HepG2 (cell line): ENCODE measurements around the gene TMEM182. TPM values are rescaled to one million over a fixed set of nuclear protein-coding genes. Genes with fewer than 3 reads are reported as not detected.

Experiments used
- ELK4 ChIP-seq: sonication (generic); formaldehyde crosslinking; IDR thresholded peaks from 2 replicates; pipeline ENCODE4 v1.9.0; 2021; ENCODE audit warnings: missing genetic modification reagents, borderline replicate concordance
- HMGXB4 ChIP-seq, 2 experiments: sonication (generic) in 1 of 2; formaldehyde crosslinking in 1 of 2; IDR thresholded peaks; 2 replicates each; pipeline versions ENCODE4 v1.4.0 to v1.6.1; 2018 to 2020; ENCODE audit warnings: missing genetic modification reagents in 2 of 2, borderline replicate concordance in 1 of 2, low read depth in 1 of 2, mild to moderate bottlenecking in 1 of 2, missing biosample characterization in 1 of 2
- HNF4G ChIP-seq, 2 experiments: sonication (generic) in 1 of 2; formaldehyde crosslinking in 1 of 2; IDR thresholded peaks; 2 replicates each; pipeline versions ENCODE4 v1.4.0 to v1.6.1; 2011 to 2020; ENCODE audit warnings: borderline replicate concordance in 2 of 2, low read depth in 2 of 2, mild to moderate bottlenecking in 2 of 2, low read length in 1 of 2, missing genetic modification reagents in 1 of 2, moderate library complexity in 1 of 2
- HOXA5 ChIP-seq: sonication (generic); formaldehyde crosslinking; IDR thresholded peaks from 2 replicates; pipeline ENCODE4 v1.4.0; 2020; ENCODE audit warnings: missing genetic modification reagents
- KDM4B ChIP-seq: sonication (generic); formaldehyde crosslinking; IDR thresholded peaks from 2 replicates; pipeline ENCODE4 v1.4.0; 2020; ENCODE audit warnings: missing genetic modification reagents
- KDM5B ChIP-seq: sonication (generic); formaldehyde crosslinking; IDR thresholded peaks from 2 replicates; pipeline ENCODE4 v1.4.0; 2020; ENCODE audit warnings: missing genetic modification reagents, mild to moderate bottlenecking, borderline replicate concordance
- KLF12 ChIP-seq: sonication (generic); formaldehyde crosslinking; IDR thresholded peaks from 2 replicates; pipeline ENCODE4 v1.4.0; 2020; ENCODE audit warnings: missing genetic modification reagents, borderline replicate concordance
- MBNL3 ChIP-seq: fragments of 250-450 bp; sonication (Bioruptor Pico); conservative IDR thresholded peaks from 2 replicates; pipeline ENCODE4 v1.8.0; 2022; ENCODE audit warnings: mild to moderate bottlenecking, inconsistent platforms
- NFYB ChIP-seq: sonication (generic); formaldehyde crosslinking; IDR thresholded peaks from 2 replicates; pipeline ENCODE4 v1.4.0; 2020; ENCODE audit warnings: missing genetic modification reagents
- POGZ ChIP-seq: sonication (generic); formaldehyde crosslinking; IDR thresholded peaks from 2 replicates; pipeline ENCODE4 v1.4.0; 2020; ENCODE audit warnings: mild to moderate bottlenecking, missing genetic modification reagents
- RBM22 ChIP-seq: fragments of 200-400 bp; formaldehyde crosslinking; optimal IDR thresholded peaks from 2 replicates; pipeline ENCODE3; 2017; ENCODE audit warnings: mild to moderate bottlenecking, low read length, moderate library complexity
- RXRB ChIP-seq: IDR thresholded peaks from 2 replicates; pipeline ENCODE4 v1.6.1; 2016; ENCODE audit warnings: borderline replicate concordance, missing genetic modification reagents, missing compliant biosample characterization
- SMAD3 ChIP-seq: sonication (generic); formaldehyde crosslinking; IDR thresholded peaks from 2 replicates; pipeline ENCODE4 v1.4.0; 2020; ENCODE audit warnings: missing genetic modification reagents
- TRIM24 ChIP-seq: sonication (generic); formaldehyde crosslinking; IDR thresholded peaks from 2 replicates; pipeline ENCODE4 v1.8.0; 2022; ENCODE audit warnings: mild to moderate bottlenecking, missing genetic modification reagents
- ZNF333 ChIP-seq: sonication (generic); formaldehyde crosslinking; IDR thresholded peaks from 2 replicates; pipeline ENCODE4 v1.4.0; 2020; ENCODE audit warnings: mild to moderate bottlenecking, missing genetic modification reagents, borderline replicate concordance
- ZNF550 ChIP-seq: sonication (generic); formaldehyde crosslinking; IDR thresholded peaks from 2 replicates; pipeline ENCODE4 v1.4.0; 2020; ENCODE audit warnings: mild to moderate bottlenecking, missing genetic modification reagents, borderline replicate concordance
- ZNF570 ChIP-seq: sonication (generic); formaldehyde crosslinking; IDR thresholded peaks from 2 replicates; pipeline ENCODE4 v1.4.0; 2020; ENCODE audit warnings: mild to moderate bottlenecking, missing genetic modification reagents, borderline replicate concordance
- ZNF674 ChIP-seq: sonication (generic); formaldehyde crosslinking; IDR thresholded peaks from 2 replicates; pipeline ENCODE4 v1.5.0; 2020; ENCODE audit warnings: low read depth, mild to moderate bottlenecking, missing genetic modification reagents
- ZNF687 ChIP-seq: sonication (generic); formaldehyde crosslinking; IDR thresholded peaks from 2 replicates; pipeline ENCODE4 v1.5.1; 2020; ENCODE audit warnings: mild to moderate bottlenecking, missing genetic modification reagents, moderate library complexity
- ZNF75D ChIP-seq: sonication (generic); formaldehyde crosslinking; IDR thresholded peaks from 2 replicates; pipeline ENCODE4 v1.8.1; 2023; ENCODE audit warnings: missing genetic modification reagents, mild to moderate bottlenecking, borderline replicate concordance
- polyA plus RNA-seq, 8 experiments: library from polyadenylated mRNA; depleted of rRNA in 3 of 8; stranded (reverse) in 7 of 8; unstranded in 1 of 8; fragments of >200 nt; fragmentation: Illumina TruSeq in 4 of 8; extraction: Trizol in 4 of 8; gene quantifications; 2 replicates each; pipeline versions ENCODE4 v1.2.1 to v1.2.3, GENCODE V29; 2011 to 2016; ENCODE audit warnings: low read depth in 4 of 8, missing spikeins in 1 of 8, mixed read lengths in 1 of 8; ENCODE audit not compliant: insufficient read depth in 1 of 8
- total RNA-seq, 5 experiments: library from RNA; depleted of rRNA; stranded (reverse); fragments of >200 nt; fragmentation: Illumina TruSeq; extraction: Trizol; gene quantifications; 2 replicates each; pipeline ENCODE4 v1.2.3, GENCODE V29; 2016; ENCODE audit warnings: low read depth in 1 of 5

The TMEM182 gene
- total and polyA plus RNA-seq, 2 of the 13 experiments (the other 11 are each of a cell fraction or from before 2014, with no cell fraction given), result 8.7 to 8.9 TPM

- TF ChIP-seq ELK4 (CRISPR knock-in tag), result 0 out of 2 replicates have a peak, but pooled peaks have one; percentile 8
- TF ChIP-seq KLF12 (CRISPR knock-in tag), result peak; percentile 57; the same call in 1 of the 2 replicates
- 0 out of 2 replicates have a peak, but pooled peaks have one; percentile 38 for TF ChIP-seq SMAD3 (CRISPR knock-in tag)
- peak; percentile 71 for TF ChIP-seq RXRB (CRISPR knock-in tag)
- TF ChIP-seq ZNF550 (CRISPR knock-in tag), result no peak
- peak; percentile 39; the same call in 1 of the 2 replicates for TF ChIP-seq HOXA5 (CRISPR knock-in tag)
- peak; percentile 8; the same call in 1 of the 2 replicates for TF ChIP-seq KDM4B
- no peak for TF ChIP-seq ZNF674 (CRISPR knock-in tag)
- peak; percentile 49 for TF ChIP-seq NFYB (CRISPR knock-in tag)
- TF ChIP-seq MBNL3, result no peak
- TF ChIP-seq HMGXB4 (CRISPR knock-in tag; IDR thresholded peaks at IDR 0.05; ENCODE audit: borderline replicate concordance in 1 of 2, low read depth in 1 of 2), result peak; percentile 53 to 88; a peak in 2 of 4 replicates
- TF ChIP-seq TRIM24 (CRISPR knock-in tag), result no peak
- peak; percentile 91 for TF ChIP-seq KDM5B
- TF ChIP-seq ZNF75D (CRISPR knock-in tag), result no peak
- peak; percentile 90 for TF ChIP-seq POGZ
- TF ChIP-seq ZNF333 (CRISPR knock-in tag), result peak; percentile 85; the same call in 1 of the 2 replicates
- TF ChIP-seq HNF4G (IDR thresholded peaks at IDR 0.05; ENCODE audit: borderline replicate concordance, low read depth, low read length), result no peak; the same call in 1 of the 2 replicates
- TF ChIP-seq HNF4G (CRISPR knock-in tag; IDR thresholded peaks at IDR 0.05; ENCODE audit: borderline replicate concordance, low read depth), result peak; percentile 50; the same call in 1 of the 2 replicates
- TF ChIP-seq ZNF570 (CRISPR knock-in tag), result no peak
- no peak for TF ChIP-seq RBM22
- peak; percentile 93 for TF ChIP-seq ZNF687 (CRISPR knock-in tag)
Observed at GRCh38 chr2:102736410-102737409, 25.1 kb upstream of the TMEM182 start (continued).
